Measurements from ENCODE around the gene RNASE4.
"Not testable (repeated sequence)": the region's sequence is repeated elsewhere in the genome, so short reads cannot be mapped to it uniquely, and the experiment has no call there.

RNASE4 gene, protein sequence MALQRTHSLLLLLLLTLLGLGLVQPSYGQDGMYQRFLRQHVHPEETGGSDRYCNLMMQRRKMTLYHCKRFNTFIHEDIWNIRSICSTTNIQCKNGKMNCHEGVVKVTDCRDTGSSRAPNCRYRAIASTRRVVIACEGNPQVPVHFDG

GRCh38 chr14:20683891-20684661 lies at the start of gene RNASE4:
Gene RNASE4, plus strand, starts transcription at chr14:20684560. Its CDS starts 14,812 bp downstream, at chr14:20699372.
- TF ChIP-seq, protein P1, sequence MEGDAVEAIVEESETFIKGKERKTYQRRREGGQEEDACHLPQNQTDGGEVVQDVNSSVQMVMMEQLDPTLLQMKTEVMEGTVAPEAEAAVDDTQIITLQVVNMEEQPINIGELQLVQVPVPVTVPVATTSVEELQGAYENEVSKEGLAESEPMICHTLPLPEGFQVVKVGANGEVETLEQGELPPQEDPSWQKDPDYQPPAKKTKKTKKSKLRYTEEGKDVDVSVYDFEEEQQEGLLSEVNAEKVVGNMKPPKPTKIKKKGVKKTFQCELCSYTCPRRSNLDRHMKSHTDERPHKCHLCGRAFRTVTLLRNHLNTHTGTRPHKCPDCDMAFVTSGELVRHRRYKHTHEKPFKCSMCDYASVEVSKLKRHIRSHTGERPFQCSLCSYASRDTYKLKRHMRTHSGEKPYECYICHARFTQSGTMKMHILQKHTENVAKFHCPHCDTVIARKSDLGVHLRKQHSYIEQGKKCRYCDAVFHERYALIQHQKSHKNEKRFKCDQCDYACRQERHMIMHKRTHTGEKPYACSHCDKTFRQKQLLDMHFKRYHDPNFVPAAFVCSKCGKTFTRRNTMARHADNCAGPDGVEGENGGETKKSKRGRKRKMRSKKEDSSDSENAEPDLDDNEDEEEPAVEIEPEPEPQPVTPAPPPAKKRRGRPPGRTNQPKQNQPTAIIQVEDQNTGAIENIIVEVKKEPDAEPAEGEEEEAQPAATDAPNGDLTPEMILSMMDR (IDR thresholded peaks at IDR 0.05; ENCODE audit: insufficient read depth, missing control alignments) = no peak
- DNase-seq (ENCODE audit: insufficient read length, low spot score) (no peak), FAIRE-seq (no peak)

- DNase-seq (ENCODE audit: insufficient read length, low spot score) (no peak), FAIRE-seq (no peak)
- TF ChIP-seq, protein P1 (IDR thresholded peaks at IDR 0.05; ENCODE audit: insufficient read depth, missing control alignments) = no peak
Measured at GRCh38 chr14:20641591-20641990, 42.8 kb upstream of the RNASE4 start, which contains the start of gene OR6S1. Gene OR6S1, minus strand, starts transcription at chr14:20641691. Its CDS starts 0 bp downstream, at chr14:20641691.

- DNase-seq (ENCODE audit: insufficient read length, low spot score) (no peak), FAIRE-seq (no peak)
- TF ChIP-seq, protein P1 (IDR thresholded peaks at IDR 0.05; ENCODE audit: insufficient read depth, missing control alignments) = no peak
Measured at GRCh38 chr14:20642182-20642581, 42.2 kb upstream of the RNASE4 start.

- FAIRE-seq = not testable (repeated sequence)
Measured at GRCh38 chr14:20642755-20643154, 41.6 kb upstream of the RNASE4 start.

DNA sequence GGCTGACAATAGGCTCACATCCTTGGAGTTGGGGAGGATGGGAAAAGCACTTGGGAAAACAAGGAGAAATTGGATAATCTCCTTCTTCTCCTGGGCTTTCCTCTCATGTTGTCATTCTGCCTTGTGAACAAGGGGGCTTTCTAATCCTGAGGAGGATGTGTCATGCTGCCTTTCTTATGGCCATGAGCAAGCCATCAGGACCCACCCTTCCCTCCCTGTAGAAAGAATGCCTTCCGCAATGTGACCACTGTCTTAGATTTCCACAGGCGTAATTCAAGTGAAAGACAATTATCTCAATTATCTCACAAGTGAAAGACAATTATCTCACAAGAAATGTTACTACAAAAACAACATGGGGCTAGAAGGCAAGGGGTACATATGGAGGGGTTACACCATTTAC lies 39.8 kb upstream of the RNASE4 start:
- DNase-seq (ENCODE audit: insufficient read length, low spot score) (no peak), FAIRE-seq (no peak)
- TF ChIP-seq, protein P1 (IDR thresholded peaks at IDR 0.05; ENCODE audit: insufficient read depth, missing control alignments) = no peak

More at GRCh38 chr14:20642755-20643154, 41.6 kb upstream of the RNASE4 start:
- DNase-seq (ENCODE audit: insufficient read length, low spot score) = not testable (repeated sequence)

- DNase-seq (ENCODE audit: insufficient read length, low spot score) (no peak), FAIRE-seq (no peak)
- TF ChIP-seq, protein P1 (IDR thresholded peaks at IDR 0.05; ENCODE audit: insufficient read depth, missing control alignments) = no peak
Measured at GRCh38 chr14:20645481-20645880, 38.9 kb upstream of the RNASE4 start.

GRCh38 chr14:20652996-20653975 lies 31.1 kb upstream of the RNASE4 start:
- FAIRE-seq (no peak), DNase-seq (ENCODE audit: insufficient read length, low spot score) (no peak)
- TF ChIP-seq, protein P1 (IDR thresholded peaks at IDR 0.05; ENCODE audit: insufficient read depth, missing control alignments) = no peak
